Suprapubic skin (tissue), 3 donors: ENCODE data around the gene SCAF1.

Experiments
- CTCF ChIP-seq, 2 donors: fragments of 200-600 bp in 1 of 2; fragments of 450-650 bp in 1 of 2; sonication (generic) in 1 of 2; IDR thresholded peaks; one replicate each; pipeline ENCODE4 v1.5.1; 2016 to 2019; ENCODE audit warnings: antibody characterized with exemption in 2 of 2, mild to moderate bottlenecking in 1 of 2, moderate library complexity in 1 of 2
- POLR2A ChIP-seq, 2 donors: fragments of 450-650 bp; IDR thresholded peaks; one replicate each; pipeline ENCODE4 v1.6.1; 2017; ENCODE audit warnings: antibody characterized with exemption in 2 of 2, mild to moderate bottlenecking in 2 of 2, moderate library complexity in 2 of 2

GRCh38 chr19:49656456-49657109 is 14.6 kb downstream of the SCAF1 start:
- TF ChIP-seq POLR2A (IDR thresholded peaks at IDR 0.05) = no peak
- TF ChIP-seq CTCF (IDR thresholded peaks at IDR 0.05) = no peak
